GM21737 (cell line): ENCODE measurements around the gene CNPY4.
"Not testable (repeated sequence)": the region's sequence is repeated elsewhere in the genome, so short reads cannot be mapped to it uniquely, and the experiment has no call there.

Experiments
- ATAC-seq: cut with Tn5 transposase; IDR thresholded peaks from one replicate; pipeline ENCODE4 v1.9.1; 2021; ENCODE audit warnings: mild to moderate bottlenecking, moderate library complexity; ENCODE audit not compliant: unreplicated experiment

Gene CNPY4

DNA sequence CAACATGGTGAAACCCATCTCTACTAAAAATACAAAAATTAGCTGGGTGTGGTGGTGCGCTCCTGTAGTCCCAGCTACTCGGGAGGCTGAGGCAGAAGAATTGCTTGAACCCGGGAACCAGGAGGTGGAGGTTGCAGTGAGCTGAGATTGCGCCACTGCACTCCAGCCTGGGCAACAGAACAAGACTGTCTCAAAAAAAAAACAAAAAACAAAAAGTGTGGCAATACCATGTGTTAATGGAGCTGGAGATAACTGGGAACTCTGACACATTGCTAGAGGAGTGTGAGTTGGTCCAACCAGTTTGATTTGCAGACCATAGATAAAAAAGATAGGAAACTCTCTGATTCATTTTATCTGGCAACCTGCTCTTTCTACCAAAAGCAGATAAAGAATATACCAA, 26.9 kb downstream of the CNPY4 start:
- not testable (repeated sequence) for ATAC-seq

- no peak for ATAC-seq
Measured at GRCh38 chr7:100147278-100147677, 27.8 kb downstream of the CNPY4 start.

DNA sequence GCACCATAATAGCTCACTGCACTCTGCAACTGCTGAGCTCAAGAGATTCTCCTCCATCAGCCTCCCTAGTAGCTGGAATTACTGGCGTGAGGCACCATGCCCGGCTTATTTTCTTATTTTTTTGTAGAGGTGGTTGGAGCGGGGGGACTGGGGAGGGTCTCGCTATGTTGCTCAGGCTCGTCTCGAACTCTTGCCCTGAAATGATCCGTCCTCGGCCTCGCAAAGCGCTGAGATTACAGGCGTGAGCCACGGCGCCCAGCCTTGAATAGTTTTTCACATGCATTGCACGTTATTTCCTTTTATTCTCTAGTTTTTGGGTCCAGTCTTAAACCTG, 28.8 kb downstream of the CNPY4 start:
- no peak for ATAC-seq

DNA sequence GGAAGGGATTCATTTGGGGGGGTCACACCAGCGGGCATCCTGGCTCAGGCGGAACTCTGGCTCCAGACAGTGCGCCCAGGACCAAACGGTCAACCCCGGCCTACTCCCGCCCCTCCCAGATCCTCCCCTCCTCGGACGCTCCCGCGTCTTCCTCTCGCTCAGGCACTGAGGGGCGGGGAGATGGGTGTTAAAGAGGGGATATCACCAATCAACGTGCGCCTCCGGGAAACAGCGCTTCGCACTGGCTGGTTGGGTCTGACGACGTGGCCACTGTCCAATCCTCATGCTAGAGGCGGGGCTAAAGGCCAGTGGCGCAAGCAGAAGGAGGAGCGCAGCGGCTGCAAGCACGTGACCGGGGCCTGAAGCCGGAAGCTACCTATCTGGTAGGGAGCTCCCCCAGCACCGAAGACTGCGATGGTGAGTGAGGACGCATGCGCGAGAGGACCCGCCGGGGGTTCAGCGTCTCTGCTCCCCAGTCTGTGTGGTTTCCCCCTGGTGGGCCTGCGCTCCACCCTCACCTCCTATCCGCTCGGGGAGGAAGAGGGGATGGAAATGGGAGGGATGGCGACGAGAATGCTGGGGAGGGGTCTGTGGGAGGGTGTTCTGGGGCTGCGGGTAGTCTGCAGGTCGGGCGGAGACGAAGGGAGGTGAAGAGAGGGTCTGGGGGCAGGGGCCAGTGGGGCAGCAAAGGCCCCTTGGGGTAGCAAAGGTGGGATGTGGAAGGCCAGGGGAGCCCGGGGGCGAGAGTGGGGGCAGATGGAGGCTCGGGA, 29.3 kb downstream of the CNPY4 start, which contains the start of gene LAMTOR4:
LAMTOR4 (plus strand) TSS at position 360 of the 770 bp plus-strand sequence; CDS start at position 415, 55 bp downstream.
- ATAC-seq, result peak; percentile 97

DNA sequence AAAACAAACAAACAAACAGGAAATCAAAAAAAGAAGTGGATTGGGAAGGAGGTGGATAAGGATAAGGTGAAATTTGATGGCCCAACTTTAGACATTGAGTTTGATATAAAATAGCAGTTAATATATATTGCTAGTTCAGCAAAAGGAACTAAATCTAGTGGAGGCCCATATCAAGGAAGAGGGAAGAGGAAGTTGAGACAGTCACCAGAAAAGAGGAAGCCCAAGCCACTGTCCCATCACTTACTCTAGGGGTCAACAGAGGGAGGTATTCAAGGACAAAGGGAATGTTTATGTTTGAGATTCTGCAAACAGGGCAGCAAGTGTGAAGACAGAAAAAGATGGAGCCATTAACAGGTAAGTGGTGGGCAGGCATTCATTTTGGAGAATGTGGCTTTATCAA, 33.0 kb downstream of the CNPY4 start:
- no peak for ATAC-seq

GRCh38 chr7:100152937-100153666, 33.7 kb downstream of the CNPY4 start:
- no peak for ATAC-seq

DNA sequence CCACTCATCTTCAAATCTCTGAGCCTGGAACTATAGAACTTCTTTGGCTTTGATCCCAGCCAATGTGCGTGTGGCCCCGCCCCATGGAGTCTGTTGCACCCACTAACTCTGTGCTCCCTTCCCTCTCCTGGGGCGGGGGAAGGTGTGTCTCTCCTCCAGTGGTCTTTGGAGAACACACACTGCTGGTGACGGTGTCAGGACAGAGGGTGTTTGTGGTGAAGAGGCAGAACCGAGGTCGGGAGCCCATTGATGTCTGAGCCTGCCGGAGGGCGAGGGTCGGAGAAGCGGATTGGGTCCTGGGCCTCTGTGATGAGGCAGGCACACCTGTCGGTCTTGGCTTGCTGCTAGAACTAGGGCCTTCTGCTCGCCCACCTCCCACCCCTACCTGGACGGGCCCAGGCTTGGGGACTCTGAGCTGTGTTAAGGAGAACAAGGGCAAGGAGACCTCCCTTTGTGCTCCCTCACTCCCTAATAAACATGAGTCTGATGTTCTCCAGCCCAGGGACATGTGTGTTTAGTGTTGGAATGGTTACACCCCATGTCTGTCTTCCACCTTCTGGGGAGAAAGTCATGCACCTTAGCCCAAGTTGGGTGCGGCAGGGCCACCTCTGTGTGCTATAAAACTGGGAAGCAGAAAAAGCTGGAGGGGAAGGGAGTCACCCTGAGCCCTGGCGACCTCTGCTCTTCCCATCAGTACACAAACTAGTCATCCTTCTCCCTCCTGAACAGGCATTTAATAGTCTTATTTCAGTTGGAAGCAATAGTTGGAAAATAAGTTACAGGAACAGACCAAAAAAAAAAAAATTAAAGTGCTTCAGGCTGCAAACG, 34.5 kb downstream of the CNPY4 start:
- no peak for ATAC-seq

DNA sequence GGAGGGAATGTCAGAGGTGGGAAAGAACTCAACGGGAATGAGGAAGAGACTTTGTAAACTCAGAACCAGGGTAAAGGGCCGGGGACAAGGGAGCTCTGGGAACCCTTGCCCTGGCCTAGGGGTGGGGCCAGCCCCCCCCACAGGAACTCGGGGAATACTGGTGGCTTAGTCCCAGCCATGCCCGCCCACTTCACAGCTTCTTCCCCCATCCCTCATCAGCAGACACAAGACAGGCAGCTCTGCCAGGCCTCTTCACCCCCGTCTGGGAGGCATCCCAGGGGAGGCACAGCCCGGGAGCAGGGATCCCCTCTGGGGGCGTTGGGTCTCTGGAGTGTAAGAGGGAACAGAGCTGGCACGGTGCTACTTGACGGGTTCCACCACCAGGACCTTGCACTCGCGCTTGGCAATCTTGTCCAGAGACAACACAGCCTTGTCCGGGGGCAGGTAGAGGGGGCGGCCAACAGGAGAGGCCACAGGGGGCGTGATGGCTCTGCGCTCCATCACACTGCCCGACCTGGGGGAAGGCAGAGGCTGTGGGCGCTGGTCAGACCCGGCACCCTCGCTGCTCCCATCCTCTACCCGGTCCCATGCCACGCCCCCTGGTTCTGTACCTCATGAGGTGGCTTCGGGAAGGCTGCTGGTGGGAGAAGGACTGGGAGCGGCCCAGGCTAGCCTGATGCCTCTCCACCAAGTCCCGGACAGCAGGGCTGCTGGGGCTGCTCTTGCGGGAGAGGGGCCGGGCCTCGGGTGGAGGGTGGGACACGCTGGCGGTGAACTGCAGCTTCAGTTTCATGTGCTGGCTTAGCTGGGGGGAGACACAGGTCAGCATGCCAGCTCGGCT, 35.4 kb downstream of the CNPY4 start:
- no peak for ATAC-seq

- ATAC-seq, result no peak
Measured at GRCh38 chr7:100155553-100156317, 36.3 kb downstream of the CNPY4 start.

GRCh38 chr7:100156331-100157068, 37.1 kb downstream of the CNPY4 start:
- ATAC-seq, result no peak

DNA sequence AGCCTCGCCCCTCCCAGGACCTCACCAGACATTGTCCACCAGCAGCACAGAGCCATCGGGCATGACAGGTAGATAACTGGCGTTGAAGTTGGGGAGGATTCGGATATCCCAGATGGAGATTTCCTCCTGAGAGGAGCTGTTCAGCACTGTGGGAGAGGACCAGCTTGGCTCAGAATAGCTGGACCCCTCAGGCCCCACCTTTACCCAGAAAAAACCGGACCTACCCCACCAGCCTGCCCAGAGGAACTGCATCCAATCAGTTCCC, 37.6 kb downstream of the CNPY4 start:
- no peak for ATAC-seq

DNA sequence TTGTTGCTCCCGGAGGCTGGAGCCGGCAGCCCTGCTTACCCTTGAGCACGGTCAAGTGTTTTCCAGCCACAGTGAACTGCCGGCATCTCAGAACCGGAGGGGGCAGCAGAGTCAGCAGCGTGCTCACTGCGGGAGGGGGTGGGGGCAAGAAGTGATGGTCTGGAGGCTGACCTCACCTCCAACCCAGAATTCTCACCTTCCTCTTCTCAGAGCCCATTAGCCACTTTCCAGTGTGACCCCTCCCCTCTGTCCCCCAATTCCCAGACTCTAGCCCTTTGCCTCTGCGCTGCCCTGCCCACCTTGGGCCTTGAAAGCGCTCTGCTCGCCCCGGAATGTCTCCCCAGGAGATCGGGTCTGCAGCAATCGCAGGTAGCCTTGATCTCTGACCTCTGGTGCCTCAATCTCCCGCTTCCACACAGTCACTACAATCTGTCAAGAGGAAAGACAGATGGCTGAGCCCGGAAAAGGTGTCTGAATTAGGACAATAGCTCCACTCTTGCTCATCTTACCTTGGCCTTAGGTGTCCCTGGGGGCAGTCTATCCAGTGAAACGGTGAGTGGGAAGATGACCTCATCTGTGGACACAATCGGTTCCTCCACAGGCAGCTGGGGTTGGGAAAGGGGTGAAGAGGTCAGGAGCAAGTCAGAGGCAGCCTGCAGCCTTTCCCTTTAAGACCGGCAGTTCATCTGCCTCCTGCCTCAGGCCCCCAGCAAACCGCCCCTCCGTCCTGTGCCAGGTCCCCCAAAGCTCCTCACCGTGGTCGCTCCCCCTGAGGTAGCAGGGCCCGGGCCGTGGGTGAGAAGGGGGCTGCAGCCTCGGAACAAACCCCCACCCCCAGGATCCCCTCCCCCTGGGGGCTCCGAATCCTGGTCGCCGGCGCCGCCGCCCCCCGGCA, 38.1 kb downstream of the CNPY4 start:
- ATAC-seq, result no peak

- ATAC-seq, result peak; percentile 74
Measured at GRCh38 chr7:100158229-100159098, 39.0 kb downstream of the CNPY4 start, which contains the start of gene TRAPPC14. Gene TRAPPC14 (minus strand): TSS chr7:100158723. CDS start chr7:100158499, 224 bp downstream.

GRCh38 chr7:100159099-100159623, 39.7 kb downstream of the CNPY4 start:
- ATAC-seq, result no peak

- no peak for ATAC-seq
Measured at GRCh38 chr7:100160067-100160466, 40.6 kb downstream of the CNPY4 start.

GRCh38 chr7:100163006-100163531, 43.6 kb downstream of the CNPY4 start:
- no peak for ATAC-seq

GRCh38 chr7:100163871-100164270, 44.4 kb downstream of the CNPY4 start:
- ATAC-seq, result no peak
